Endometrial microvascular endothelial cells (primary cell): ENCODE measurements around the gene SLC35A5. TPM values are rescaled to one million over a fixed set of nuclear protein-coding genes. Genes with fewer than 3 reads are reported as not detected.

Experiments
- in situ Hi-C: cut with HindIII; loops from 2 replicates; pipeline ENCODE4 v1.10.0; 2017; ENCODE audit warnings: low sequenced_read_pairs, low pct_unique_long_range_greater_than_20kb; ENCODE audit errors: inconsistent ontology term
- total RNA-seq: library from RNA; depleted of rRNA; stranded (reverse); fragments of >200 nt; gene quantifications from one replicate; pipeline ENCODE4 v1.2.3, GENCODE V29; 2015; ENCODE audit errors: inconsistent ontology term

The SLC35A5 gene, protein sequence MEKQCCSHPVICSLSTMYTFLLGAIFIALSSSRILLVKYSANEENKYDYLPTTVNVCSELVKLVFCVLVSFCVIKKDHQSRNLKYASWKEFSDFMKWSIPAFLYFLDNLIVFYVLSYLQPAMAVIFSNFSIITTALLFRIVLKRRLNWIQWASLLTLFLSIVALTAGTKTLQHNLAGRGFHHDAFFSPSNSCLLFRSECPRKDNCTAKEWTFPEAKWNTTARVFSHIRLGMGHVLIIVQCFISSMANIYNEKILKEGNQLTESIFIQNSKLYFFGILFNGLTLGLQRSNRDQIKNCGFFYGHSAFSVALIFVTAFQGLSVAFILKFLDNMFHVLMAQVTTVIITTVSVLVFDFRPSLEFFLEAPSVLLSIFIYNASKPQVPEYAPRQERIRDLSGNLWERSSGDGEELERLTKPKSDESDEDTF
- total RNA-seq, result 26.5 TPM

DNA sequence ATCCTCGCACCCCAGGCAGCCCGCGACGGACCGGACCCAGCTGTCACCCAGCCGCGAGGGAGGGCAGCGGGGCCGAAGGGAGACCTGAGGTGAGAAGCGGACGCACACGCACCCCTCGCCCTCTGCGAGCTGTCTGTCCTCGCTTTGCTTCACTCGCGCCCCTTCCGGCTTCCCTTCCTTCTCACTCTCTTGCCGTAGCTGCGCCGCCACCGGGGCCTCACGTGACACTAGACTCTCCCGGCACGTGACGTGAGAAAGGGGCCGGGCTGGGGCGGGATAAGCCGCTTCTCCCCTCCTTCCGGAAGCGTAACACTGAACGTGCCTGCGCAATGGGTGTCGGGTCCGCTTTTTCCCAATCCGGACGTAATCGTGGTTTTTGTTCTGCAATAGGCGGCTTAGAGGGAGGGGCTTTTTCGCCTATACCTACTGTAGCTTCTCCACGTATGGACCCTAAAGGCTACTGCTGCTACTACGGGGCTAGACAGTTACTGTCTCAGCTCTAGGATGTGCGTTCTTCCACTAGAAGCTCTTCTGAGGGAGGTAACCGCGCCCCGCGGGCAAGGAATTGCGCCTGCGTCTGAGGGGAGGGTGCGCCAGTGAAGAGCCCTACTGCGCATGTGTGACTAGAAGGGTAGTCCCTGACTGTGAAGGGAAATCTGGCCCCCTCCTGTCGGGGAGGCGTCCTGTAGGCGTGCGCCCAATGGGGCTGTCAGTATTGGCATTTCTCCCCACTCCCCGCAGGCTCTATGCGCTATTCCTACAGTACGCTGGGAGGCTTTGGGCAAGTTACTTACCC, at the start of gene SLC35A5, which contains the start of gene ATG3:
SLC35A5 (plus strand) TSS at position 312 of the 796 bp plus-strand sequence. CDS start 1,359 bp downstream, outside the sequence.
ATG3 (minus strand) TSS at position 229 of the 796 bp plus-strand sequence. CDS start 434 bp downstream, outside the sequence.
- in situ Hi-C loops, result no loop called here

DNA sequence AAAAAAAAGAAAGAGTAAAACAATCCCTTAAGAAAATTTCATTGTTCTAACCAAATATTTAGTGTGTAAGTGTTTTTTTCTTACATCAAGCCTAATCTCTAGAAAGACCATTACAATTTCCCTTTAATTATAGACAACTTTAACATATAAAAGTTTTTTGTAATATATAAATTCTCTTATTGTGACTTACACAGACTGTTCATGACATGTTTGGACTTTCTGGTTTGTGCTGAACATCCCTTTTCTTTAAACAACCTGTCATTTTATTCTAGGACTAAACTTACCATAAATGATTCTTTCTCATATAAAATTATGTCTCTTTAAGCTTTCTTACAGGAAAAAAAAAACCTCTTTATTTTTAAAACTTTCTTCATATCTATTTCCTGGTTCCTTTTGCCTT, 49.5 kb upstream of the SLC35A5 start:
- in situ Hi-C loops, result loop anchor here (25.0 kb wide), 1 partner anchor 200 kb away; no protein-coding TSS in a partner anchor

DNA sequence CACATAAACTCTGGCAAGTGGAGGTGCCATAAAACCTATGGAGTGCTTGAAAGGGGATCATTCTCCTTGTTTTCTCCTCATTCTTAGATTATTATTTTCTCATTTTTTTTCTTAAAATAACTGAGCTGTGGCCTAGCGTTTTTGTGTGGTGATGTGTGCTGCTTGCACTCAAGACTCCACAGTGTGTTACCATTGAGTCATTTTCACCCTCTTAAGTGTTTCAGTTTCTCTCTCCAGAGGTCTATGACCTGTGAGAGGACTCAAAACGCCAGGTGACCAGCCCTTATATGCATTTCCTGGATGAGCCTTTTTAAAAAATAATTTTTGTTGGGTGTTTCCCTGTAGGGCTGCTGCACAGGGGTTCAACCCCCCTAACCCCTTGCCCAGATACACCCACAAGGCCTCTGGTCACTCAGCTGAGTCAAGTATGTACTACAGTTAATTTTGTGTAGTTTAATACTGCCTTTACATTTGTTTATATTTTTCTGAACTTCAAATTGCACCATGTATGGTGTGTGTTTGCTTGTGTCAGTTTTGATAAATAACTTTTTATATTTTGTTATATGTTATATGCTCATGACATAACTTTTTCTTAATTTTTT, 47.2 kb upstream of the SLC35A5 start:
- in situ Hi-C loops, result loop anchor here (25.0 kb wide), 1 partner anchor 202 kb away; no protein-coding TSS in a partner anchor

DNA sequence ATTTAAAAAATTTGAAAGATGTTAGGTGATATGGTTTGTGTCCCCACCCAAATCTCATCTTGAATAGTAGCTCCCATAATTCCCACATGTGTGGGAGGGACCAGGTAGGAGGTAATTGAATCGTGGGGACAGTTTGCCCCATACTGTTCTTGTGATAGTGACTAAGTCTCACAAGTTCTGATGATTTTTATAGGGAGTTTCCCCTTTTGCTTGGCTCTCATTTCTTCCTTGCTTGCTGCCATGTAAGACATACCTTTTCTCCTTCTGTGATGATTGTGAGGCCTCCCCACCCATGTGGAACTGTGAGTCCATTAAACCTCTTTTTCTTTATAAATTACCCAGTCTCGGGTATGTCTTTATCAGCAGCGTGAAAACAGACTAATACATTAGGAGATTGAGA, 42.9 kb upstream of the SLC35A5 start:
- in situ Hi-C loops, result loop anchor here (25.0 kb wide), 1 partner anchor 207 kb away; no protein-coding TSS in a partner anchor

DNA sequence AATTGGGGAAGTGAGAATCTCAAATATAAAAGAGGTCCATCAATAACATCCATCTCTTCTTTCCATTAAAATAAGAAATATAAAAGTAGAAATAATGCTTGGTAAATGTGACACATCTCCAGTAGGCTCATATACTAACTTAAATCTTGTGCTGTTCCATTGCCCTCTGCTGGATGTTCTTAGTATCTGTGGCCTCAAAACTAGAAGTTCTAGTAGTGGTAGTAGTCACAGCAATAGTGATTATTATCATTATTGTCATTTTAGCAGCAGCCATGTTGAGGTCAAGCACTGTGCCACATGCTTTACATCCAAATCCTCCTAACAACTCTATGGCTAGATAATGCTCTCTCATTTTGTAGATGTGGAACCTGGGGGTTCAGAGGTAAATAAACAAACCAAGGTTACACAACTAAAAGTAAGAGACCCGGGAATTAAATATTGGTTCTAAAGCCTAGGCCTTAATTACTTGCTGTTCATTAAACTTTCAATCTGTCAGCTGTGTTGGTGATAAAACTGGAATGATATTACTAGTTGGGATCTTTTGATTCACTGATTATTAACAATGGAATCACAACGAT, 42.3 kb upstream of the SLC35A5 start:
- in situ Hi-C loops, result loop anchor here (25.0 kb wide), 1 partner anchor 207 kb away; no protein-coding TSS in a partner anchor

DNA sequence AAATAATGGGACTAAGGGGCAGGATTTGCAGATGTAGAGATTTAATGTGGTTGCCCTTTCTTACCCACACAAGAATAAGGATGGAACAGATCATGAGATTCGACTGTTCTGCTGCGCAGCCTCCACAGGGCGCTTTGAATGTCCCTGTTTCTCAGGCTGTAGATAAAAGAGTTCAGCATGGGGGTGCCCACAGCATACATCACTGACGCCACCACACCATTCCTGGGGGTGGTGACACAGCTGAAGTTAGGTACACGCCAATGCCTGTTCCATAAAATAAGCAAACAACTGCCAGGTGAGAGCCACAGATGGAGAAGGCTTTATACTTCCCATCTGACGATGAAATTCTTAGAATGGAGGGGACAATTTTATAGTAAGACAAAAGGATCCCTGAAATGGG, 37.7 kb upstream of the SLC35A5 start:
- in situ Hi-C loops, result loop anchor here (25.0 kb wide), 1 partner anchor 212 kb away; no protein-coding TSS in a partner anchor

DNA sequence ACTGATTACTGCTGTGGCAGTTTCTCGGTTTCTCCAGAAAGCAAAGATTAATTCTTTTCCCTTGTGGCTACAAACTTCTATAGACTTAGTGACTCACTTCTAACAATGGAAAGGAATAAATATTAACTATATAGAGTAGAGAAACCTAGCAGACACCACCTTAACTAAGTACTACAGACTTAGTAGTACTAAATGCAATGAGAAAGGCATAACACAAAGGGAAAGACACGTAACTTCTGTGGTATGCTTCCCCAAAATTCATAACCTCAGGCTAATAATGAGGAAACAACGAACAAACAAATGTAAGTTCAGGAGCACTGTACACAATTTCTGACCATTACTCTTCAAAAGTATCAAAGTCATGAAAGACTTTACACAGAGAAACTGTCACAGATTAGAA, 31.3 kb upstream of the SLC35A5 start:
- in situ Hi-C loops, result no loop called here

DNA sequence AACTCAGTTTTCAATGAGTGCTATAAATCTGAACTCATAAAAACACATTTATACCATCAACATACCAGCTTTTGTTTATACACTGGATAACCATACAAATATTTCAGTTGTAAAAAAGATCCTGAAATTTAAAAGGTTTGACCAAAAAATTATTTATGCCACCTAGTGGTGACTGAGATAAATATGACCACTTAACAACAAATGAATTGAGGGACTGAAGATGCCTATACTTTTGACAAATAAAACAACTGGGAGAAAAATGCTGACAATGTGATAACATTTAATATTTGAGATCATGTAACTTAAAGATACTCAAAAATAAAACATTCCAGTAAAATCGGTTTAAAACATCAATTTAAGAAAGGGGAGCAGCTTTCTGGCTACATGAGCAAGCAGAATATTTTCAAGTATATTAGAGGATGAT, 30.5 kb upstream of the SLC35A5 start:
- in situ Hi-C loops, result no loop called here

DNA sequence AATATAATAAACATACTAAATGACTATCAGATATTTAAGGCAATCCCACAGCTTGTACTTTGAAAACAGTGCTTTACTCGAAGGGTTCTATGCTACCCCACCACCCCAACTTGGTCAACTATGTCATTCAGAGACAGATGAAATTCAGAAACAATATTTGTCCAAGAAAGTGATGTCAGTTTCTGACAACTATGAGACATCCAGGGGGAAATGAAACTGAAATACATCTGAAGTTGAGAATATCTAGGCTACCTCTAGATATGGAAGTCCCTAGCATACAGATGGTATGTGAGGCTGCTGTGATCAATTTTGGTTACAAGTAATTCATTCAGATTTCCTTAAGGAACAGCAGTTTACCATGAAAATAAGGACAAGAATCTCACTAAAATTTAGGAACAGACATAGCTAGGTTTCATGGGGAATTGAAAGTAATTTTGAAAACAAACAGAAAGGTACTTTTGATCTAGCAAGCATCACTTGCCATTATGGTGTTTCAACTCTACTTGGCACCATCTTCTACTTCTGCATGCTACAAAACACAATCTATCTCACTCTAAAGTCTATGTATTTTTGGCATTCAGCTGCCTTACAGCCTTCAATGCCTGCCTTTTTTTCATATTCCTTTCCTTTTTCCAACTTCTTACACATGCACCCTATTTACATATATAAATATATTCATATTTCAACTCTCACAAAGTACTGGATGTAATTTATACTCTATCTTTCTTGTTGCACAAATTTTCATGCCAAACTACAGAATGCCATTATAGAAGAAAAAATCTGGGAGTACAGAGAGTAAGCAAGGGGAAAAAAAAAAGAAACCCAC, 21.8 kb upstream of the SLC35A5 start:
- in situ Hi-C loops, result no loop called here

DNA sequence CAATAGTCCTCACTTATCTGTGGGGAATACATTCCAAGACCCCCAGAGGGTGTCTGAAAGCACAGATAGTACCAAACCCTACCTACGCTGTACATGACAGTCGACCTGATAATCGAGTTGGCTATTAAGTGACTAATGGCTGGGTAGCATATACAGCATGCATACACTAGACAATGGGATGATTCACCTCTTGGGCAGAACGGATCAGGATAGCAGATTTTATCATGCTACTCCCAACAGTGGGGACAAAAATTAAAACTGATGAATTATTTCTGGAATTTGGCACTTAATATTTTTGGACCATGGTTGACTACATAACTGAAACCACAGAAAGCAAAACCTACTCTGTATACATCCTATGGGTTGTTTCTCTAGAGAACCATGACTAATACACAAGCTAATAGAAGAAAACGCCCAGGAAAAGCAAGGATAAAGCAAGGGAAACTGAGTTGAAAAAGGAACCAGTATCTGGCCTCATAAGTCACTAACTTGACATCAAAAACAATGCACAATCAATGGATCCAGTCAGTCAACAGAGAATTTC, 15.6 kb upstream of the SLC35A5 start:
- in situ Hi-C loops, result no loop called here

DNA sequence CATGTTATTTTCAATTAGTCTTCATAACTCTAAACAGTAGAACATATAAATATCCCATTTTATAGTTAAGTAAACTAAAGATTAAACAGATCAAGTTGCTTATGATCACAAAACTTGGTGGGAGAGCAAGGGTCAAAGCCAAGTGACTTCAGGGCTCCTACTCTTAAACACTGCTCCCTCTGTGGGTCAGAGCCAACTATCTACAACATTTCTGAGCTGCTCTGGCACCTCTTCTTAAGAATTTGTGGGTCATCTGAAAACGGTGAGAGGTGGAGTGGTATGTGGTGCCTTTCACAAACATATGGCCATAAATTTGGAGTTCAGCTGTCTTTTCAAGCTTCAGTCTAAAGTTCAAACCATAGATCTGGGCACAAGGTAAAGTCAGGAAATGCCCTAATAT, 11.0 kb upstream of the SLC35A5 start:
- in situ Hi-C loops, result no loop called here

DNA sequence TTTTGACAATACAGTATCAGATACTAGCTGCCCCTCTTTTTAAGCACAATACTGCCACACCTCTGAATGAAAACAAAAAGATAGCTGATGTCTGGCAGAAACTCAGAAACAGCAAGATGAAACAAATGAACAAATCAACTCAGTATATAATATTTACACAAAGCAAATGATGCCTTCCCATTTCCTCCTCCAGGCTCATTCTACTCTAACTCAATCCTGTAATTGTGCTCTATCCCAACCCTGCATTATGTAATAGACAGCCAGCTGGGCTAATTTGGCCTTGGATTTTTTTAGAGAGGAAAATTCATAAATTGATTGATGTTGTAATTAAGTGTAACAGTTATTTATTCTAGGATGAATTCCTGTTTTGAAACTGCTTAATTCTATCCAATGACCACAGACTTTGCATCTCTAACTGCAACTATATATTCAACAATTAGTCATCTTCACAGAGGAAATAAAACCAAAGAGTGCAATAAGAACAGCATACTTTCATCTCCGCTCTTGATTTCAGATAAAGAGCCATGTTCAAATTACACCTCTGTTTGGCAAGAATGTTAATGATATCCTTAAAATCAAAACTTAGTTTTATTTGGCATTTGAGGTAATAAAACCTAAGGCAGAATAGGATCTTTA, 6.2 kb upstream of the SLC35A5 start:
- in situ Hi-C loops, result no loop called here

DNA sequence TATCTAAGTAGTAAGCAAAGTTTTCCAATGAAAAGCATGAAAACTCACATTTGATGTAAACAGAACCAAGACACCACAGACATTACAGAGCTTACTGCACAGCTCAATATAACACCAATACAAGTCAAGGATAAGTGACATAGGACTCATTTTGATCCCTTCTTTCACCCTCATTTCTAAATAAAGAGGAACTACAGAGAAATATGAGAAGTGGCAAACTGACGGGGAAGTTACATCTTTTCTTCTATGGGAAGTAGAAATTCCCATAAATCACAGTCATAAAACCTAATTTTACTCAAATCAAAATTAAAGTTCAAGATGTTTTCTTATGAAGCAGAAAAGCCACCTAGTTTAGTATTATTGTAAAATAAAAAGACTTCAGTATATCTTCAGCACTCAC, 3.9 kb upstream of the SLC35A5 start:
- in situ Hi-C loops, result no loop called here

DNA sequence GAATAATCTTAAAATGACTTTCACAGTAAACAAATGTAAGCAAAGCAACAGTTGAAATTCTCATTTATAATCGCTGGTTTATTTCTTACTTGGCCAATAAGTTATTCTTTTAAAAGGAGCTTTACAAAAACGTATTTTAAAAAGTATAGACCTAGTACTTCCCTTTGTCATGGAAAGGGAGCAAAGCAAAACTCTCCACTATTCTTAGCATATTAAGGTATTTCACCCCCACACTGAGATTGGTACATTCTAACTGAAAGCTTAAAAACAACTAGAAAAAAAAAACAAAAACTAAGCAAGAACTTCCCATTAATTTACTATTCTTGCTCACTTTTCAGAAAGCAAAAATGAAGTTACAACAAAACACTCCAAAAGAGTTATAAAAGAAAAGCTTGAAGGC, 1.5 kb upstream of the SLC35A5 start:
- in situ Hi-C loops, result no loop called here

DNA sequence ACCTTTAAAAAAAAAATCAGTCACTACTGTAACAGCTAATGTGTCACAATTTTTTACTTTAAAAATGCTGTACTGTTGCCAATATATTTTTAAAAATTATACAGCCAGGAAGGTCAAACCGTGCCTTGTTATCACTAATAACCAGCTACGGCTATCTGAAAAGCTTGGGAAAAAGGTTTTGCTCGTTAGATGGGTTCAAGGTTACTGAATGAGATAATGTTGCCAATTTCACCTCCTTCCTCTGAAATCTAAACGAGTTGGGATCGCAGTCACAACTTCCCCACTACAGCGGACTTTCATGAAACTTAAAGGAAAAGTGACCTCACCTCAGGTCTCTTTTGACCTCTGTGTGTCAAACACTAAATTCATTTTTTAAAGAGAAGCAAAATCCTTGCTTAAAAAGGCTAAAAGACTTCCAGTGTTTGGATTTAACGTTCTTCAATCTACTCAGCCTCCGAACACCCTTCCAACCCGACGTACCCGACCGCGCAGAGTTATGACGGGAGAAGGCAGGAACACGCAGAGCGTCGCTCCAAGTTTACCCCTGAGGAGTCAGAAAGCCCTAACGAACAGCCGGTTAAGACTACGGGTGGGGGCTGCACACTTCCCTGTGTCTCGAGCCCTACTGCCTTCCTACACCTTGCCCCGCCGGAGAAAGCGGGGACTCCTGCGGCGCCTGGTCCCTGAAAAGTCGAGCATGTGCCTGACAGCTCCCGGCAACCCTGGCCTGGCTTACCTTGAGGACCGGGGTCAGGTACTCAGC, 943 bp upstream of the SLC35A5 start:
- in situ Hi-C loops, result no loop called here

DNA sequence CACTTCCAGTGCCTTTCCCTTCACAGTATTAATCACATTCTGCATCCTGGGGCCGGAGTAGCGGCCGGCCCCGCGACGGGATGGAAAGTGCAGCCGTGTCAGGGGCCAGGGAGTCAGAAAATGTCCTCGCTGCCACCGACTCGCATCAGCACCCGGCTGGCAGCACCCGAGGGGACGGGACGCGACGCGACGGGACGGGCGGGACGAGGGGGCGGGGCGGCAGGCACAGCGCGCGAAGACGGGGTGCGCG, 436 bp upstream of the SLC35A5 start:
- in situ Hi-C loops, result no loop called here
